Measurements from ENCODE around the gene PTPRG.

Gene PTPRG

GRCh38 chr3:62103531-62103930 lies 542.2 kb downstream of the PTPRG start:
- no peak for ATAC-seq (replicated peaks)
- no peak overlapping the region for H3K27ac Mint-ChIP-seq
- DNase-seq = no peak
- H3K4me1 Mint-ChIP-seq = no peaks in the 10 kb centered on the region
- H3K36me3 Mint-ChIP-seq = no peaks in the 10 kb centered on the region
- peaks cover 0 to under 1% of the 10 kb centered on the region in 2 donors for H3K9me3 Mint-ChIP-seq
- no peak overlapping the region for H3K4me3 Mint-ChIP-seq
- H3K27me3 Mint-ChIP-seq = no peaks in the 10 kb centered on the region

GRCh38 chr3:62109534-62109933 lies 548.2 kb downstream of the PTPRG start:
- ATAC-seq (replicated peaks) (peak; percentile 48 to 65), DNase-seq (no peak)
- Mint-ChIP-seq H3K27ac (no peak overlapping the region), H3K36me3 (no peaks in the 10 kb centered on the region), H3K27me3 (no peaks in the 10 kb centered on the region), H3K4me3 (no peak overlapping the region), H3K9me3 (peaks cover 7% of the 10 kb centered on the region in 2 donors), H3K4me1 (no peaks in the 10 kb centered on the region)

GRCh38 chr3:62110443-62111225 lies 549.3 kb downstream of the PTPRG start:
- Mint-ChIP-seq H3K36me3 (no peaks in the 10 kb centered on the region), H3K4me1 (no peaks in the 10 kb centered on the region), H3K9me3 (peaks cover 7% of the 10 kb centered on the region in 2 donors), H3K27ac (no peak overlapping the region), H3K27me3 (no peaks in the 10 kb centered on the region), H3K4me3 (no peak overlapping the region)
- ATAC-seq (replicated peaks) (no peak), DNase-seq (no peak)

GRCh38 chr3:62113092-62113491 lies 551.7 kb downstream of the PTPRG start:
- H3K27me3 Mint-ChIP-seq = no peaks in the 10 kb centered on the region
- no peaks in the 10 kb centered on the region for H3K4me1 Mint-ChIP-seq
- no peak overlapping the region for H3K4me3 Mint-ChIP-seq
- H3K9me3 Mint-ChIP-seq = peaks cover 7% of the 10 kb centered on the region in 2 donors
- DNase-seq (no peak), ATAC-seq (replicated peaks) (no peak)
- no peak overlapping the region for H3K27ac Mint-ChIP-seq
- H3K36me3 Mint-ChIP-seq = no peaks in the 10 kb centered on the region

- H3K27me3 Mint-ChIP-seq = peaks cover 0 to 4% of the 10 kb centered on the region in 2 donors
- H3K36me3 Mint-ChIP-seq = peaks cover 2 to 4% of the 10 kb centered on the region in 2 donors
- ATAC-seq (replicated peaks) = no peak
These were observed 553.4 kb downstream of the PTPRG start for GRCh38 chr3:62114763-62115162.

GRCh38 chr3:62117903-62118548 lies 556.7 kb downstream of the PTPRG start:
- Mint-ChIP-seq H3K27me3 (peaks cover 0 to 4% of the 10 kb centered on the region in 2 donors), H3K4me3 (no peak overlapping the region), H3K27ac (no peak overlapping the region), H3K4me1 (no peaks in the 10 kb centered on the region), H3K9me3 (peaks cover 3 to 4% of the 10 kb centered on the region in 2 donors), H3K36me3 (peaks cover 2 to 4% of the 10 kb centered on the region in 2 donors)
- no peak for ATAC-seq (replicated peaks)
- DNase-seq = no peak

More at GRCh38 chr3:62114763-62115162, 553.4 kb downstream of the PTPRG start:
- Mint-ChIP-seq H3K4me3 (no peak overlapping the region), H3K9me3 (peaks cover 1 to 5% of the 10 kb centered on the region in 2 donors), H3K4me1 (no peaks in the 10 kb centered on the region), H3K27ac (no peak overlapping the region)
- DNase-seq = no peak

GRCh38 chr3:62119139-62119538 lies 557.8 kb downstream of the PTPRG start:
- ATAC-seq (replicated peaks) (no peak), DNase-seq (no peak)
- no peaks in the 10 kb centered on the region for H3K4me1 Mint-ChIP-seq
- H3K4me3 Mint-ChIP-seq = no peak overlapping the region
- H3K27ac Mint-ChIP-seq = no peak overlapping the region
- H3K27me3 Mint-ChIP-seq = peaks cover 0 to 4% of the 10 kb centered on the region in 2 donors
- H3K36me3 Mint-ChIP-seq = peaks cover 2 to 4% of the 10 kb centered on the region in 2 donors
- H3K9me3 Mint-ChIP-seq = peaks cover 3 to 4% of the 10 kb centered on the region in 2 donors

GRCh38 chr3:62122819-62123218 lies 561.4 kb downstream of the PTPRG start:
- Mint-ChIP-seq H3K9me3 (peaks cover 4 to 5% of the 10 kb centered on the region in 2 donors), H3K4me1 (no peaks in the 10 kb centered on the region), H3K36me3 (peaks cover 2 to 4% of the 10 kb centered on the region in 2 donors), H3K27me3 (peaks cover 0 to 4% of the 10 kb centered on the region in 2 donors), H3K27ac (no peak overlapping the region), H3K4me3 (no peak overlapping the region)
- ATAC-seq (replicated peaks) (no peak), DNase-seq (no peak)

GRCh38 chr3:62125380-62125779 lies 564.0 kb downstream of the PTPRG start:
- H3K4me1 Mint-ChIP-seq = no peaks in the 10 kb centered on the region
- no peaks in the 10 kb centered on the region for H3K27me3 Mint-ChIP-seq
- DNase-seq (no peak), ATAC-seq (replicated peaks) (no peak)
- H3K36me3 Mint-ChIP-seq = no peaks in the 10 kb centered on the region
- H3K4me3 Mint-ChIP-seq = no peak overlapping the region
- H3K27ac Mint-ChIP-seq = no peak overlapping the region
- peaks cover 0 to 2% of the 10 kb centered on the region in 2 donors for H3K9me3 Mint-ChIP-seq

- ATAC-seq (replicated peaks) (no peak), DNase-seq (no peak)
- Mint-ChIP-seq H3K36me3 (no peaks in the 10 kb centered on the region), H3K9me3 (peaks cover 0 to 2% of the 10 kb centered on the region in 2 donors), H3K27ac (no peak overlapping the region), H3K4me1 (no peaks in the 10 kb centered on the region), H3K4me3 (no peak overlapping the region), H3K27me3 (no peaks in the 10 kb centered on the region)
These were observed 565.7 kb downstream of the PTPRG start for GRCh38 chr3:62127116-62127515.

GRCh38 chr3:62128051-62128450 lies 566.7 kb downstream of the PTPRG start:
- DNase-seq = no peak
- ATAC-seq (replicated peaks) = no peak
- no peaks in the 10 kb centered on the region for H3K4me1 Mint-ChIP-seq
- H3K9me3 Mint-ChIP-seq = peaks cover 0 to 2% of the 10 kb centered on the region in 2 donors
- no peak overlapping the region for H3K27ac Mint-ChIP-seq
- no peak overlapping the region for H3K4me3 Mint-ChIP-seq
- no peaks in the 10 kb centered on the region for H3K27me3 Mint-ChIP-seq
- no peaks in the 10 kb centered on the region for H3K36me3 Mint-ChIP-seq

- H3K9me3 Mint-ChIP-seq = peaks cover 0 to 2% of the 10 kb centered on the region in 2 donors
- ATAC-seq (replicated peaks) (no peak), DNase-seq (no peak)
- H3K27ac Mint-ChIP-seq = no peak overlapping the region
- H3K27me3 Mint-ChIP-seq = no peaks in the 10 kb centered on the region
- H3K36me3 Mint-ChIP-seq = no peaks in the 10 kb centered on the region
- H3K4me1 Mint-ChIP-seq = no peaks in the 10 kb centered on the region
- H3K4me3 Mint-ChIP-seq = no peak overlapping the region
These were observed 567.3 kb downstream of the PTPRG start for GRCh38 chr3:62128681-62129080.

GRCh38 chr3:62131050-62131449 lies 569.7 kb downstream of the PTPRG start:
- Mint-ChIP-seq H3K36me3 (no peaks in the 10 kb centered on the region), H3K4me3 (no peak overlapping the region), H3K27ac (no peak overlapping the region), H3K9me3 (peaks cover 0 to 2% of the 10 kb centered on the region in 2 donors), H3K4me1 (no peaks in the 10 kb centered on the region), H3K27me3 (peaks cover 1 to 8% of the 10 kb centered on the region in 2 donors)
- ATAC-seq (replicated peaks) = no peak
- no peak for DNase-seq

GRCh38 chr3:62131620-62132019 lies 570.2 kb downstream of the PTPRG start:
- H3K4me1 Mint-ChIP-seq = no peaks in the 10 kb centered on the region
- H3K36me3 Mint-ChIP-seq = no peaks in the 10 kb centered on the region
- peaks cover 7 to 8% of the 10 kb centered on the region in 2 donors for H3K27me3 Mint-ChIP-seq
- no peak for DNase-seq
- H3K9me3 Mint-ChIP-seq = peaks cover 0 to 2% of the 10 kb centered on the region in 2 donors
- H3K27ac Mint-ChIP-seq = no peak overlapping the region
- H3K4me3 Mint-ChIP-seq = no peak overlapping the region
- no peak for ATAC-seq (replicated peaks)
